CD4-positive, alpha-beta T cell treated with Interleukin-2 at 100 ng/mL for 4 hours (primary cell): Measurements from ENCODE around the gene RFX1.
"Not testable (repeated sequence)": the region's sequence is repeated elsewhere in the genome, so short reads cannot be mapped to it uniquely, and the experiment has no call there.

Experiments
- DNase-seq: peaks from one replicate; pipeline ENCODE4 v3.0.0-alpha.2; 2020; ENCODE audit warnings: low spot score

The RFX1 gene

GRCh38 chr19:14006085-14006765, at the start of gene RFX1:
TSS of gene RFX1 (minus strand) at chr19:14006320. CDS start at chr19:13993843, 12,477 bp downstream.
- peak; percentile 100 for DNase-seq

- DNase-seq = no peak
Observed at GRCh38 chr19:14055396-14055795, 49.3 kb upstream of the RFX1 start.

GRCh38 chr19:14054721-14055120, 48.6 kb upstream of the RFX1 start:
- DNase-seq = no peak

- DNase-seq = no peak
Observed at GRCh38 chr19:14054099-14054498, 48.0 kb upstream of the RFX1 start.

GRCh38 chr19:14053500-14053899, 47.4 kb upstream of the RFX1 start:
- DNase-seq = no peak

GRCh38 chr19:14053032-14053431, 46.9 kb upstream of the RFX1 start:
- DNase-seq = no peak

GRCh38 chr19:14052470-14052869, 46.4 kb upstream of the RFX1 start:
- no peak for DNase-seq

- no peak for DNase-seq
Observed at GRCh38 chr19:14051980-14052379, 45.9 kb upstream of the RFX1 start.

GRCh38 chr19:14050961-14051360, 44.8 kb upstream of the RFX1 start:
- not testable (repeated sequence) for DNase-seq

GRCh38 chr19:14050512-14050911, 44.4 kb upstream of the RFX1 start:
- DNase-seq = no peak

GRCh38 chr19:14048443-14049153, 42.5 kb upstream of the RFX1 start:
- peak; percentile 81 for DNase-seq

- not testable (repeated sequence) for DNase-seq
Observed at GRCh38 chr19:14047866-14048265, 41.7 kb upstream of the RFX1 start.

GRCh38 chr19:14042659-14043608, 36.8 kb upstream of the RFX1 start:
- DNase-seq = peak; percentile 70

GRCh38 chr19:14039181-14039580, 33.1 kb upstream of the RFX1 start:
- no peak for DNase-seq

GRCh38 chr19:14035706-14036105, 29.6 kb upstream of the RFX1 start:
- DNase-seq = no peak

GRCh38 chr19:14035159-14035558, 29.0 kb upstream of the RFX1 start:
- DNase-seq = not testable (repeated sequence)

GRCh38 chr19:14033946-14034345, 27.8 kb upstream of the RFX1 start:
- no peak for DNase-seq

GRCh38 chr19:14031719-14032480, 25.8 kb upstream of the RFX1 start, which contains the start of gene IL27RA:
TSS of gene IL27RA (plus strand) at chr19:14031762. CDS start at chr19:14031873, 111 bp downstream.
- DNase-seq = peak; percentile 85

GRCh38 chr19:14030997-14031718, 25.0 kb upstream of the RFX1 start:
- DNase-seq = peak; percentile 87

GRCh38 chr19:14028901-14029300, 22.8 kb upstream of the RFX1 start:
- DNase-seq = no peak
